Epithelial cell of proximal tubule (primary cell): ENCODE results near the gene NELL1. TPM values are rescaled to one million over a fixed set of nuclear protein-coding genes. Genes with fewer than 3 reads are reported as not detected.

Source experiments
- DNase-seq: peaks from one replicate; pipeline ENCODE4 v3.0.0-alpha.2; 2011; ENCODE audit warnings: low read depth
- H3K4me3 ChIP-seq: 2 replicates; pipeline ENCODE4 v1.5.1; 2011; ENCODE audit warnings: low read depth, mild to moderate bottlenecking, low read length
- CTCF ChIP-seq: conservative IDR thresholded peaks from 2 replicates; pipeline ENCODE4 v1.5.1; 2012; ENCODE audit warnings: low read depth, mild to moderate bottlenecking, low read length
- total RNA-seq: library from RNA; depleted of rRNA; stranded (reverse); fragments of >200 nt; gene quantifications from 2 replicates; pipeline ENCODE4 v1.2.3, GENCODE V29; 2015

NELL1 gene
- total RNA-seq, 1 donor from 2014 or later = not detected

GRCh38 chr11:20912065-20912821 lies 242.9 kb downstream of the NELL1 start:
- TF ChIP-seq CTCF = no peak
- no peak overlapping the region for H3K4me3 ChIP-seq
- DNase-seq = no peak

- TF ChIP-seq CTCF = no peak
- no peak overlapping the region for H3K4me3 ChIP-seq
- no peak for DNase-seq
Observed at GRCh38 chr11:20912922-20913512, 243.6 kb downstream of the NELL1 start.

- no peak overlapping the region for H3K4me3 ChIP-seq
- no peak for DNase-seq
- no peak for TF ChIP-seq CTCF
Observed at GRCh38 chr11:20917306-20917705, 247.9 kb downstream of the NELL1 start.

- TF ChIP-seq CTCF = no peak
- no peak for DNase-seq
- H3K4me3 ChIP-seq = no peak overlapping the region
Observed at GRCh38 chr11:20926799-20927540, 257.6 kb downstream of the NELL1 start.

GRCh38 chr11:20931029-20931428 lies 261.6 kb downstream of the NELL1 start:
- TF ChIP-seq CTCF = no peak
- no peak for DNase-seq
- no peak overlapping the region for H3K4me3 ChIP-seq

- H3K4me3 ChIP-seq = no peak overlapping the region
- no peak for DNase-seq
- TF ChIP-seq CTCF = no peak
Observed at GRCh38 chr11:20933086-20933485, 263.7 kb downstream of the NELL1 start.
